NCI-H146 treated with DMSO at 0.1 percent for 48 hours (cell line): Measurements from ENCODE around the gene CD55.

Source experiments
- DNase-seq: peaks from one replicate; lab custom pipeline; 2025; ENCODE audit not compliant: unreplicated experiment; lab: John Stamatoyannopoulos, UW

Gene CD55

DNA sequence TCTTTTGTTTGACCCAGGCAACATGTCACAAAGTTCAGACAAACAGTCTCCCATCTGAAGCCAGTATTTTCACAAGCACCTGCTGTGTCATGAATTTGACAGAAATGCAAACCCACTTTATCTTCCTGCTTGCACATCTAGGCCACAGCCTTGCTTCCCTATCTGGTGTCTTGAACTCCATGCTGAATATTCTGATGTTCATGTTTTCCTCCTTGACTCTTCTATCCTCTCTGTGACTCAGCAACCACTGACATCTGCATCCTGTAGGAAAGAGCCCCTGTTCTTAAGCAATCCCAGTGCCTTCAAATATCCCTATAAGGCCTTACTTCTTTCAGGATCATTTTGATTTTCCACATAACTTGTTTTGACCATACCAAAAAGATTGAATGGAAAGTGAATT lies 6.5 kb downstream of the CD55 start:
- no peak for DNase-seq

DNA sequence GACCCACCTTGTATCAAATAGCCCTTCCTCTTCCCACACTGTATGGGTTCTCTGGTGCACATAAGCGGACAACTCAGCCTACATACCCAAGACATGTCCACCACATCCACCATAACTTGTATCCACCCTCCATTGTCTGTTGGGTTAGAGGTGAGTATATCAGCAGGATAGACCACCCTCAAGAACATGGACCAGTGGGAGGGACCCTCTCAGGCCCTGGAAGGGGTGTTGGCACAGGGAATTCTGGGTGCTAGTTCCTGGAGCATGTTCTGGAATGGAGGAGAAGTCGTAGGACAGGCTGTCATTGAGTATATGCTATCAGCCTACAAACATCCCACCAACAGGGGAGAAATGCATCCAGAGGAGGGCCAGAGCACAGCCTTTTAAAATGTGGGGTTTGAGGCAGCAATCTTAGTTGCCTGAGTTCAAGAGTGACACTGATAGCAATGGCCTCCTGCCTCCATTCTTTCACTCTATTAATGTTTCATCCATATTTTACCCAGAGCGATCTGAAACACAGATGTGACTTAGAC lies 7.5 kb downstream of the CD55 start:
- no peak for DNase-seq

DNA sequence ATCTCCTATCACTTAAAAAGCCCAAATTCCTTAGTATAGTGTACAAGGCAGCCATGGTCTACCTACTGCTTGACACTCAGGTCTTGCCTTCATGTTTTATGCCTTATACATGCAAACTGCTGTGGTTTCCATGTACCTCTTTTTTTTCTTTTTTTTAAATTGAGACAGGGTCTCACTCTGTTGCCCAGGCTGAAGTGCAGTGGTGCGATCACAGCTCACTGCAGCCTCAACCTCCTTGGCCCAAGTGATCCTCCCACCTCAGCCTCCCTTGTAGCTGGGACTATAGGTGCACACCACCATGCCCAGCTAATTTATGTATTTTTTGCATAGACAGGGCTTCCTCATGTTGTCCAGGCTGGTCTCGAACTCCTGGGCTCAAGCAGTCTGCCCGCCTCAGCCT lies 8.0 kb downstream of the CD55 start:
- DNase-seq = no peak

DNA sequence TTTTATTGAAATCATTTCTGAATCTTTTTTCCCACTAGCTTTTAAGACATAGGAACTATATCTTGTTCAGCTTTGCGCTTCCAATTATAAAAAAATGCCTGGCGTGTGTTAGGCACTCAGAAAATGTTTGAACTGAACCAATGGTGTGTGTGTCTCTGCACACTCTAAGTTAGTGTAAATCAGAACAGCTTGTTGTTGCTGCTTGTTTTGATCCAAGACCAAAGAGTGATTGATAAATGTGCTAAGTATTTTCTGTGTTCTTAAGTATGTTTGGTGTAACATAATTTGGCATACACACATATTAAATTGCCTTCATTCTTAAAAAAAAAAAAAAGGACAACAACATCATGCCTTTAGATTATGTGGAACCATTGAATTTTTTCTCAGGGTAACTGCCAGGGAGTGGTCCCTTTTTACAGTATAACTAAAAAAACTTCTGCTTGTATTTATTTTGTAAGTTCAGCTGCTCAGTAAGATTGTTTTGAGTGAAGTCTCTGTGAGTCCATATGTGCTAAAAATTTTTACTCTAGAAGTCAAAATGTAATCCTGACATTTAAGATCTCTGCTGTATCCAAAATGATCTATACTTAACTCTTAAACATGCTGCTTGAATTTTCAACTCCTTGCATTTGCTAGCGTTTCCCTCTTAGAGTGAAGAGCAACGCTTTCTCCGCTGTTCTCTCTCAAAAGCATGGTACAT lies 8.7 kb downstream of the CD55 start:
- no peak for DNase-seq

DNA sequence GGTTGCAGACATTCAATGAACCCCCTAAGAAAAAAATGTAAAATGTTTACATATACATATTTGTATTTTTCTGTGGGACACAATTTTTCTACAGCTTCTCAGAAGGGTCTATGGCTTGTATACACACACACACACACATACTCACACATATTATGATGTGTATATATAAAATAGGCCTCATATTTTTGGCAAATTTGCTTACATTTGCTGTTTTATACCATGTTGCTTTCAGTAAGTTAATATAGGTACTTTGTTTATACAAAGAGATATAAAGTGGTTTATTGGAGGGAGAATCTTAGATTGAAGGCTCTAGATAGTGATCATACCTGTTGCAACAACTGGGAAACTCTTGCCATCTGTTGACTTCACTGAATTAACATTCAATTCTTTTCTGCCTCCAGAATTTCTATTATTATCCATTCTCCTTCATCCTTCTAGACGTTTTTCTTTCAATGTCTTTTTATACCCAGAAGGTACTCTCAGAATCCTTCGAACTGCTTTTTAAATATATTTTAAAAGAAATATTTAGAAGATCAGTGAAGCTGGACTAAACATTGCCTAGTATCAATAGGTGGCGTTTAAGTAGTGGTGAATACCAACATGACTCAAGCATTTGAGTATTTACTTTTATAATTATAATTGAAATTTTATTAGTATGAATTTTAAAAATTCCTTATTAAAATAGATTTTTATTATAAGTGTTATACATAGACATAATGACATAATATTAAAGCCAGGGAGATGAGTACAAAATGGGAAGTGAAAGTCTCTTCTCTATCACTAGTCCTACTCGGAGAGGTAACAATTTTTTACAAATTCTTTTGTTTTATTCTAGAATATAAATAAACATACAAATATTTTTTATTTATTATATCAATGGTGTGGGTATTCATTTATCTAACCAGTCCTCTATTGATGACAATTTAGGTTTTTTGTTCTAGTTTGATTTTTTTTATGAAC lies 10.2 kb downstream of the CD55 start:
- no peak for DNase-seq

DNA sequence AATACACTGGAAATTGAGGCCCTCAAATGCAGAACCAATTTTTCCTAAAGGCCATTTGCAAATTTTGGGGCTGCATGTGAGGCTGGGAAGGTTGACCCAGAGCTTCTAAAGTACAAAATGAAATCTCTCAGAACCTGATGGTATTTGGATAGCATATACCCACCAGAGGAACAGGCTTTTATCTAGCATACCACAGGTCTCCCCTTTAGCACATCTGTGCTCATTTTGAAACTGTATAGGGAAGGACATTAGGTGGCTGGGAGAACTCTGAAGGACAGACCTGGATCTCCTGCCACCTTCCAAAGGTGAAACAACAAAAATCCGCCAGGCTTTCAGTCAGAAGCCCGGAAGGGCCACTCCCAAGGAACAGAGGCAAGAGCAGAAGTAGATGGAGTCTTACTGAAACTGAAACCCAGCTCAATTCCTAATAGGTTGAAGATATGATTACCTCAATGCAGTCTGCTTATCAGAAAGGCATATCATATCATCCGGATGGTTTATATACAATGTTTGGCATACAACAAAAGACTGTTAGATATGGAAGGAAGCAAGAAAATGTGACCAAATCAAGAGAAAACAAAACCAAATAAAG lies 11.6 kb downstream of the CD55 start:
- no peak for DNase-seq

DNA sequence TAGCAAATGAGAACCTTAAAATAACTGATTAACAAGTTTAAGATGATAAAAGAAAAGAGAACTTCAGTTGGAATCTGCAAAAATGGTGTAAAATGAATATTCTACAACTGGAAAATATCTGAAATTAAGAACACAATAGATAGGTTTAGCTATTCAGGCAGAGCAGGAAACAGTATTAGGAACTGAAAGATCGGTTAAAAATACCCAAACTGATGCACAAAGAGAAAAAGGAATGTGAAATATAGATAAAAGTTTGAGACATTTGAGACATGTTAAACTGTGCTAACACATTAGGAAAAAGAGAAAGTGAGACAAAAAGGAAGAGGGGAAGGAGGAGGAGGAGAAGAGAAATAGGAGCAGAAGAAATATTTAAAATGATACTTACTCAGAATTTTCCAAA lies 12.1 kb downstream of the CD55 start:
- no peak for DNase-seq

DNA sequence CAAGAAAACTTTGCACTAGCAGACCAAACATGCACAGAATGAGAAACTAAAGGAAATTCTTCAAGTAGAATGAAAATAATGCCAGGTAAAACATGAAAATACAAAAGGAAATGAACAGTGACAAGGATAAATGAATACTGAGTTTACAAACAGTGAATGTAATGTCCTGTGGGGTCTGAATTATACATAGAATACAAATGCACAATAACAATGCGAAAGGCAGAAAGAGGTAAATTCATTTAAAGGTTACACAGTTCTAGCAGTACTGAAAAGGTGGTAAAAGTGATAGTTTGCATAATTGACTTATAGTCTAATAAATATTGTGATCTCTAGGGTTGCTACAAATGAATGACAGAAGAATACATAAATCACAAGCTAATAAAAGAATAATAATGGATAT lies 12.9 kb downstream of the CD55 start:
- DNase-seq = no peak

DNA sequence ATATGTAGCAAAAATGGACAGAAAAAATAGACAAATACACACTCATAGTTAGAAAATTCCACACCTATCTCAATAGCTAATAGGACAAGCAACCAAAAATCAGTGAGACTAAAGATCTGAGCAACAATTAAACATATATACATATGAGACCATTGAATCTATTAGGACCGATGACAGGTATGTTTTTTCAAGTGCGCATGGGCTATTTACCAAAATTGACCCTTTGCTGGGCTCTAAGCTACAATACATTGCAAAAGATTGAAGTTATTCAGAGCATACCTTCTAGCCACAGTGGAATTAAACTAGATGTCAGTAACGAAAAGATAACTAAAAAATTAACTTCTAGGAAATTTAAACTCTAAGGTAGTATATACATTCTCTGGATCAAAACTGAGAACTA lies 13.7 kb downstream of the CD55 start:
- DNase-seq = no peak

DNA sequence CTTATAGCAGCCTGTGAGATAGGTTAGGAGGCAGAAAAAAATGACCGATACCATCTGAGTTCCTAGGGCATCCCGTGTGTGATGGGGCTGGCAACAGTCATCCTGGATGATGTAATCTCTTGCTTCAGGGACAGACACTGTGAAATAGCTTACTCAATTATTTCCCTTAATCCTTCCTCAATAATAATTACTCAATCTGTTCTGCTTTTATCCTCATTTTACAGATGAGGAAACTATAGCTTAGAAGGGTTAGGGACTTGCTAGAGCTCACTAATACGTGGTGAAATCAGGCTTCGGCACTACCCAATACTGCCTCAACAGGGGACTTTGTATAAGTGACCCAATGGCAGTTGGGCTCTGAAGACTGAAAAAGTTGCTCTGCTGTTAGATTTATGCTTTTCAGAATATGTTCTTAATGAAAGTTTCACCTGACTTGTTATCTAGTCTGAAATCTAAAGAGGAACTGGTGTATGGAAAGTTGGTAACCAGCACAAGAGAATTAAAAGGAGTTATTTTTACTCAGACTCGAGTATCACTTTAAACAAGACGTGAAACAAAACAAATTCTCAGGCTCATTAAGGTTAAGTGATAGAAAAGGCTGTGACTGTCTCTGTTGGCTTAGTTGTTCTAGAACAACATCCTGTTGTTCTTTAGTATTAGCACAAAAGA lies 14.4 kb downstream of the CD55 start:
- no peak for DNase-seq

DNA sequence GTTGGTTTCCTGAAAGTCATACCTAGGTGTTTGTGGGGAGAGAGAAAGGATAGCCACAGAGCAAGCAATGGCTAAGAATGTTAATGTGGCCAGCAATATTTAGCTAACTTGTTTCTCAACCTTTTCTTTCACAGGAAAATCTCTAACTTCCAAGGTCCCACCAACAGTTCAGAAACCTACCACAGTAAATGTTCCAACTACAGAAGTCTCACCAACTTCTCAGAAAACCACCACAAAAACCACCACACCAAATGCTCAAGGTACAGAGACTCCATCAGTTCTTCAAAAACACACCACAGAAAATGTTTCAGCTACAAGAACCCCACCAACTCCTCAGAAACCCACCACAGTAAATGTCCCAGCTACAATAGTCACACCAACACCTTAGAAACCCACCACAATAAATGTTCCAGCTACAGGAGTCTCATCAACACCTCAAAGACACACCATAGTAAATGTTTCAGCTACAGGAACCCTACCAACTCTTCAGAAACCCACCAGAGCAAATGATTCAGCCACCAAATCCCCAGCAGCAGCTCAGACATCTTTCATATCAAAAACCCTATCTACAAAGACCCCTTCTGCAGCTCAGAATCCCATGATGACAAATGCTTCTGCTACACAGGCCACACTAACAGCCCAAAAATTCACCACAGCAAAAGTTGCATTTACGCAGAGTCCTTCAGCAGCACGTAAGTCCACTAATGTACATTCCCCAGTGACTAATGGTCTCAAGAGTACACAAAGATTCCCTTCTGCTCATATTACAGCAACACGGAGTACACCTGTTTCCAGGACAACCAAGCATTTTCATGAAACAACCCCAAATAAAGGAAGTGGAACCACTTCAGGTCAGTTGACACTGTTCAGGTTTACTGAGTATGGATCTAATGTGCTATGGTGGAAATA lies 15.3 kb downstream of the CD55 start:
- DNase-seq = no peak

DNA sequence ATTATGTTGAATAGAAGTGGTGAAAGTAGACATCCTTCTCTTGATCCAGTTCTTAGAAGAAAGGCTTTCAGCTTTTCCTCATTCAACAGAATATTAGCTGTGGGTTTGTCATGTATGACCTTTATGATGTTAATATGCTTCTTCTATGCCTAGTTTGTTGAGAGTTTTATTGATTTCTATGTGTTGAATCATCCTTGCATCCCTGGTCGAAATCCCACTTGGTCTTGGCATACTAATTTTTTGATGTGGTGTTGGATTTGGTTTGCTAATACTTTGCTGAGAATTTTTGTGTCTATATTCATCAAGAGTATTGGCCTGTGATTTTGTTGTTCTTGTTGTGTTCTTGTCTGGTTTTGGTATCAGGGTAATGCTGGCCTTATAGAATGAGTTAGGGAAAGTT lies 20.9 kb downstream of the CD55 start:
- no peak for DNase-seq

DNA sequence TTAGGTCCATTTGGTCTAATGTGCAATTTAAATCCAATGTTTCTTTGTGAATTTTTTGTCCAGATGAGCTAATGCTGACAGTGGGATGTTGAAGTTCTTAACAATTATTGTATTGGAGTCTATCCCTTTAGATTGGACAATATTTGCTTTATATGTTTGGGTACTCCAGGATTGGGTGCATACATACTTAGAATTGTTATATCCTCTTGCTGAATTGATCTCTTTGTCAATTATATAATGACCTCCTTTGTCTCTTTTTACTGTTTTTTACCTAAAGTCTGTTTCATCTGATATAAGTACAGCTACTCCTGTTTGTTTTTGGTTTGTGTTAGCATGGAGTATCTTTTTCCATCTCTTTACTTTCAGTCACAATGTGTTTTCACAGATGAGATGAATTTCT lies 22.2 kb downstream of the CD55 start:
- no peak for DNase-seq

DNA sequence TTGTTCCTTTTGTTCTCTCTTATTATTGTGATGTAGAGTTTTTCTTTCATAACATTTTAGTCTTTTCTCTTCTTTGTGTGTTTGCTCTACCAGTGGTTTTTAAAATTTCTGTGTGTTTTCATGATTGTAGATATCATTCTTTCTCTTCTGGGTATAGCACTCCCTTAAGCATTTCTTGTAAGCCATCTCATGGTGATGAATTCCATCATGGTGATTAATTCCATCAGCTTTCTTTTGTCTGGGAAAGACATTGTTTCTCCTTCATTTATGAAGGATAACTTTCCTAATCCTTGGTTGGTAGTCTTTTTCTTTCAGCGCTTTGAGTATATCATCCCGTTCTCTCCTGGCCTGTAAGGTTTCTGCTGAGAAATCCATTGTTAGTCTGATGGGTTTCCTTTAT lies 22.7 kb downstream of the CD55 start:
- DNase-seq = no peak

DNA sequence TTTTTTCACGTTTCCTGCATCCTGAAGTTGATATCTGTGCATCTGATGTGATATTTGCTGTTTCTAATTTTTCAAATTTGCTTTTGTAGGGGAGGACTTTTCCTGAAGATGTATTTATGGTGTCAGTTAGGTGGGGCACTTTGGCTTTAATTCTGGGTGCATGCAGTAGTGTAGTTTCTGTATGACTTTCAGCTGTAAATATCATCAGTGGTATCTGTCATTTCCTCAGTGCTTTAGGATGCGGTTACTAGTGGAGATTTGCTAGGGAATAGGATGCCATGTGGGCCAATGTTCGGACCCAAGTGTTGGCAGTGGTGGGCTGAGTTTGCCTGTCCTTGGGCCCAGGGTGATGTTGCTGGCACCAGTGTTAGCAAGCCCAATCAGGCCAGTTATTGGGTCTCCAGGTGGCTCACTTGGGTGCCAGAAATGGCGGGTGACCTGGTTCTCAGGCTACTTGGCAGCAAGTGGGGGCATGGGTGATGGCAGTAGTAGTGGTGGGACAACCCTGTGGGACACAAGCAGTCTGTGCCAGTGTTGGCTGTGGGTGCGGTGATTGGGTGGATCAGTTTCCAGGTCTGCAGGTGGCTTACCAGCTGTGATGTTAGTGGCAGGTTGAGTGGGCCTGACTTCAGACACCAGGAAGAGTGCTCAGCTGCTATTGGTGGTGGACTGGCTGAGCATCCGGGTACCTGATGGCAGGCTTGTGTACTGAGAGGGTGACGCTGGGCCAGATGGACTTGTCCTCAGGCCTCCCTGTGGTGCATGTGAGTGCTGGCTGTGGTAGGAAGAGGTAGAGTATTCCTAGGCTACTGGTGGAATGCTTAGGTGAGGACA lies 24.4 kb downstream of the CD55 start:
- DNase-seq = no peak

DNA sequence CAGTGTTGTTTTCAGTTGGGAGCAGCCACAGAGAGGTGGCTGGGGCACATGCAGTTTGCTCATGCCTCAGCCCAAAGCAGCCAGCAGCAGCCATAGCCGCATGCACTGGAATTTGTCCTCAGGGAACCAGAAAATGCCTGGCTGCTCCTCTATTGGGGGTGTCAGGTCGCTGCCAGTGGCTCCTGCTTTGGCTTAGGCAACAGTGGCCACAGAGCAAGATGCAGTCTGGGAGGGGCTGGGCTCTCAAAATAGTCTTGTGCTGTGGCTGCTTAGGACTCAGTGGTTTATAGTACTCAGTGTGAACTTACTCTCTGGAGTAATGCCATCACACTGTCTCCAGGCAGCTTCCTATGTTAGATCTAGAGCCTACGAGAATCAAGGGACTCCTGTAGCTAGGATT lies 25.0 kb downstream of the CD55 start:
- no peak for DNase-seq

DNA sequence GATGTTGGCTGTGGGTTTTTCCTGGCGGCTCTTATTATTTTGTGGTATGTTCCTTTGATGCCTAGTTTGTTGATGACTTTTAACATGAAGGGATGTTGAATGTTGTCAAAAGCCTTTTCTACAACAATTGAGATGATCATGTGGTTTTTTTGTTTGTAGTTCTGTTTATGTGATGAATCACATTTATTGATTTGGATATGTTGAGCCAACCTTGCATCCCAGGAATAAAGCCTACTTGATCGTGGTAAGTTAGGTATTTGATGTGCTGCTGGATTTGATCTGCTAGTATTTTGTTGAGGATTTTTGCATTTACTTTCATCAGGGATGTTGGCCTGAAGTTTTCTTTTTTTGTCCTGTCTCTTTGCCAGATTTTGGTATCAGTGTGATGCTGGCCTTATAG lies 28.5 kb downstream of the CD55 start:
- DNase-seq = no peak

DNA sequence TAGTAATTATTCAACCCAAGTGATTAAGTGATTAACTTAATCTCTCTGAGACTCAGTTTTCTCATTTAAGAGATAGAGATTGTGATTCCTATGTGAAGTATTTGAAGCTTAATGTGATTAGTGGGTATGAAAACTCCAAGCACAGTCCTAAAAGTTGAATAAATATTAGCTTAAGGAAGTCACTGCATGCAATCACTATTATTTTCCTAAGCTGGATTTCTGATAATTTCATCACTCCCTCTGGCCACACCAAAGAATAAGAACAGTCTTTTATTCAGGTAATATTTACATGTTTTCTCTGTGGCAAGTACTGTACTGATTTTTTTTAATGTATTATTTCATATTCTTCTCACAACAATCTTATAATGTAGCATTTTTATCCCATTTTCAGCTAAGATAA lies 31.1 kb downstream of the CD55 start:
- DNase-seq = no peak

DNA sequence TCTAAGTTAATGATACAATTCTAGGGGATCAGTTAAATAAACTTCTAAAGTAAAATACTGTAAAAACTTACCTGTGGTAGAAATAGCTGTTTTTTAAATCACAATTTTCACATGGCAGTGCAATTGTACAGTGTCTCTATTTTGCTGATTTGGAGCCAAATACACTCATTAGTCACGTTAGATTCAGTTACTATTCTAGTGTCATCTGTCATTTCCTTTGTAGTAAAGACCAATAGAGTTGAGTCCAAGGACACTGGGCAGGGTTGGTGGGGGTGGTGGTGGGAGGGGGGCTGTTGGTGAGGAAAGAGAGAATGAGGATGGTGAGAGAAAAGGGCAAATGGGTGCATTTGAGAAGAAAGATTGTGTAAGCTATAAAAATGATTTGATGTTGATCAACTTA lies 33.6 kb downstream of the CD55 start:
- DNase-seq = no peak
